PC-3 (cell line): ENCODE results near the gene ZMYND19.

Source experiments
- CTCF ChIP-seq: fragments of 300-600 bp; sonication (generic); conservative IDR thresholded peaks from 2 replicates; pipeline ENCODE4 v1.5.1; 2017; ENCODE audit warnings: antibody characterized with exemption, low read depth, mild to moderate bottlenecking, low read length
- EZH2 ChIP-seq: fragments of 300-600 bp; sonication (generic); IDR thresholded peaks from one replicate; pipeline ENCODE4 v1.6.1; 2017; ENCODE audit warnings: antibody characterized with exemption, mild to moderate bottlenecking, low read length; ENCODE audit not compliant: unreplicated experiment
- EZH2phosphoT487 ChIP-seq: fragments of 300-600 bp; sonication (generic); IDR thresholded peaks from 2 replicates; pipeline ENCODE4 v1.6.1; 2018; ENCODE audit warnings: mild to moderate bottlenecking, antibody characterized with exemption, low read length, borderline replicate concordance

GRCh38 chr9:137543237-137543963 is 46.9 kb downstream of the ZMYND19 start:
- no peak for TF ChIP-seq CTCF
- no peak for TF ChIP-seq EZH2
- no peak for TF ChIP-seq EZH2phosphoT487
